AG04449 (cell line): Measurements from ENCODE around the gene MEF2B.

ENCODE experiments used
- CTCF ChIA-PET: fragments of 350-600 bp; formaldehyde crosslinking; extraction: SDS; loops from one replicate; lab custom pipeline; 2021; ENCODE audit warnings: antibody characterized with exemption; lab: Yijun Ruan, JAX
- POLR2A ChIA-PET: fragments of 400-600, 350-600 bp; formaldehyde crosslinking; extraction: SDS; loops from one replicate; lab custom pipeline; 2020; ENCODE audit warnings: antibody characterized with exemption, inconsistent platforms; lab: Yijun Ruan, JAX
- DNase-seq: peaks from one replicate; pipeline ENCODE4 v3.0.0-alpha.2; 2010; ENCODE audit warnings: low read depth, low spot score
- H3K4me3 ChIP-seq: 2 replicates; pipeline ENCODE4 v1.5.1; 2011; ENCODE audit warnings: low read depth, mild to moderate bottlenecking, control low read depth, low read length
- CTCF ChIP-seq: IDR thresholded peaks from one replicate; pipeline ENCODE4 v1.5.1; 2011; ENCODE audit warnings: mild to moderate bottlenecking, moderate library complexity, low read length, control low read depth, inconsistent platforms; ENCODE audit not compliant: insufficient read depth; ENCODE audit errors: missing control alignments

The MEF2B gene

GRCh38 chr19:19119325-19120237, 50.5 kb downstream of the MEF2B start:
- TF ChIP-seq CTCF = no peak
- POLR2A ChIA-PET = interaction anchor here (0.6 kb wide), 1 partner anchor 17 kb away, joined by 3 read pairs; no protein-coding TSS in a partner anchor

GRCh38 chr19:19115954-19116353, 54.1 kb downstream of the MEF2B start:
- ChIA-PET CTCF (interaction anchor here (0.7 to 1.5 kb wide), 9 partner anchors 9 to 119 kb away, joined by 3 to 6 read pairs (median 3); no protein-coding TSS in a partner anchor), POLR2A (no interaction called here)
- DNase-seq = no peak
- no peak overlapping the region for H3K4me3 ChIP-seq
- TF ChIP-seq CTCF = peak; percentile 41

More at GRCh38 chr19:19119325-19120237, 50.5 kb downstream of the MEF2B start:
- DNase-seq = no peak
- CTCF ChIA-PET = interaction anchor here (0.8 kb wide), 1 partner anchor 15 kb away, joined by 3 read pairs; no protein-coding TSS in a partner anchor
- H3K4me3 ChIP-seq = no peak overlapping the region

GRCh38 chr19:19113040-19113626, 56.9 kb downstream of the MEF2B start:
- no peak overlapping the region for H3K4me3 ChIP-seq
- ChIA-PET CTCF (interaction anchor here (0.6 to 1.4 kb wide), 3 partner anchors 45 to 126 kb away, joined by 3 to 4 read pairs (median 3); no protein-coding TSS in a partner anchor), POLR2A (no interaction called here)
- DNase-seq = peak; percentile 10
- TF ChIP-seq CTCF = peak; percentile 9

GRCh38 chr19:19111967-19112580, 58.0 kb downstream of the MEF2B start:
- DNase-seq = no peak
- H3K4me3 ChIP-seq = no peak overlapping the region
- CTCF ChIA-PET = interaction anchor here (0.6 to 1.7 kb wide), 7 partner anchors 29 to 125 kb away, joined by 3 to 6 read pairs (median 3); no protein-coding TSS in a partner anchor
- TF ChIP-seq CTCF = no peak
- POLR2A ChIA-PET = no interaction called here

GRCh38 chr19:19111136-19111835, 58.8 kb downstream of the MEF2B start:
- POLR2A ChIA-PET = no interaction called here

More at GRCh38 chr19:19111136-19111835, 58.8 kb downstream of the MEF2B start:
- DNase-seq = no peak
- no peak for TF ChIP-seq CTCF
- CTCF ChIA-PET = interaction anchor here (0.7 to 1.7 kb wide), 6 partner anchors 30 to 116 kb away, joined by 3 to 6 read pairs (median 4); no protein-coding TSS in a partner anchor
- H3K4me3 ChIP-seq = no peak overlapping the region
